ENCODE measurements around the gene CNOT1. TPM values are rescaled to one million over a fixed set of nuclear protein-coding genes. Genes with fewer than 3 reads are reported as not detected.

CNOT1 gene
- total RNA-seq, 1 experiment from 2014 or later, result 219 TPM

- CTCF ChIA-PET, result interaction anchor here (0.6 to 4.5 kb wide), 6 partner anchors 10 to 767 kb away, joined by 3 to 21 read pairs (median 3); no protein-coding TSS in a partner anchor
- Mint-ChIP-seq H3K4me1 (ENCODE audit: insufficient read depth, unreplicated experiment) (peaks cover 6% of the 10 kb centered on the region), H3K27me3 (ENCODE audit: insufficient read depth, unreplicated experiment) (no peaks in the 10 kb centered on the region), H3K36me3 (ENCODE audit: insufficient read depth, unreplicated experiment) (peaks cover 52% of the 10 kb centered on the region), H3K9me3 (ENCODE audit: unreplicated experiment) (no peaks in the 10 kb centered on the region), H3K4me3 (ENCODE audit: unreplicated experiment) (peak within 1 kb of the TSS; percentile 93), H3K27ac (ENCODE audit: low read depth, unreplicated experiment) (peak within 1 kb of the TSS; percentile 92)
- POLR2A ChIA-PET, result interaction anchor here (0.7 to 1.5 kb wide), 8 partner anchors 32 to 386 kb away, joined by 3 to 7 read pairs (median 4); partner anchors contain the start of gene CFAP20
- intact Hi-C loops (cut with micrococcal nuclease), result no loop called here
- DNase-seq (ENCODE audit: unreplicated experiment), result peak; percentile 88
- TF ChIP-seq, protein P1, sequence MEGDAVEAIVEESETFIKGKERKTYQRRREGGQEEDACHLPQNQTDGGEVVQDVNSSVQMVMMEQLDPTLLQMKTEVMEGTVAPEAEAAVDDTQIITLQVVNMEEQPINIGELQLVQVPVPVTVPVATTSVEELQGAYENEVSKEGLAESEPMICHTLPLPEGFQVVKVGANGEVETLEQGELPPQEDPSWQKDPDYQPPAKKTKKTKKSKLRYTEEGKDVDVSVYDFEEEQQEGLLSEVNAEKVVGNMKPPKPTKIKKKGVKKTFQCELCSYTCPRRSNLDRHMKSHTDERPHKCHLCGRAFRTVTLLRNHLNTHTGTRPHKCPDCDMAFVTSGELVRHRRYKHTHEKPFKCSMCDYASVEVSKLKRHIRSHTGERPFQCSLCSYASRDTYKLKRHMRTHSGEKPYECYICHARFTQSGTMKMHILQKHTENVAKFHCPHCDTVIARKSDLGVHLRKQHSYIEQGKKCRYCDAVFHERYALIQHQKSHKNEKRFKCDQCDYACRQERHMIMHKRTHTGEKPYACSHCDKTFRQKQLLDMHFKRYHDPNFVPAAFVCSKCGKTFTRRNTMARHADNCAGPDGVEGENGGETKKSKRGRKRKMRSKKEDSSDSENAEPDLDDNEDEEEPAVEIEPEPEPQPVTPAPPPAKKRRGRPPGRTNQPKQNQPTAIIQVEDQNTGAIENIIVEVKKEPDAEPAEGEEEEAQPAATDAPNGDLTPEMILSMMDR (IDR thresholded peaks at IDR 0.05; ENCODE audit: unreplicated experiment), result peak; percentile 18
- BruUV-seq (replicated peaks), result no TSS peak
These were observed 114.3 kb downstream of the CNOT1 start, which contains the start of gene SETD6 for GRCh38 chr16:58515125-58515870. Gene SETD6 (plus strand): TSS chr16:58515517. CDS start chr16:58515538, 21 bp downstream.

GRCh38 chr16:58513874-58514273 is 115.8 kb downstream of the CNOT1 start:
- no peak overlapping the region for H3K27ac Mint-ChIP-seq (ENCODE audit: low read depth, unreplicated experiment)
- intact Hi-C loops (cut with micrococcal nuclease), result no loop called here
- H3K27me3 Mint-ChIP-seq (ENCODE audit: insufficient read depth, unreplicated experiment), result no peaks in the 10 kb centered on the region
- POLR2A ChIA-PET, result interaction anchor here (1.3 kb wide), 1 partner anchor 114 kb away, joined by 7 read pairs; no protein-coding TSS in a partner anchor
- no peaks in the 10 kb centered on the region for H3K9me3 Mint-ChIP-seq (ENCODE audit: unreplicated experiment)
- BruUV-seq (replicated peaks), result no TSS peak
- TF ChIP-seq, protein P1 (IDR thresholded peaks at IDR 0.05; ENCODE audit: unreplicated experiment), result no peak
- CTCF ChIA-PET, result interaction anchor here (0.6 to 2.0 kb wide), 15 partner anchors 12 to 319 kb away, joined by 3 to 7 read pairs (median 3); no protein-coding TSS in a partner anchor
- H3K36me3 Mint-ChIP-seq (ENCODE audit: insufficient read depth, unreplicated experiment), result peaks cover 41% of the 10 kb centered on the region
- H3K4me1 Mint-ChIP-seq (ENCODE audit: insufficient read depth, unreplicated experiment), result peaks cover 6% of the 10 kb centered on the region
- H3K4me3 Mint-ChIP-seq (ENCODE audit: unreplicated experiment), result peak overlapping the region; percentile 93
- no peak for DNase-seq (ENCODE audit: unreplicated experiment)

- Mint-ChIP-seq H3K27ac (ENCODE audit: low read depth, unreplicated experiment) (peak overlapping the region; percentile 65), H3K36me3 (ENCODE audit: insufficient read depth, unreplicated experiment) (peaks cover 24% of the 10 kb centered on the region), H3K9me3 (ENCODE audit: unreplicated experiment) (no peaks in the 10 kb centered on the region), H3K27me3 (ENCODE audit: insufficient read depth, unreplicated experiment) (no peaks in the 10 kb centered on the region), H3K4me3 (ENCODE audit: unreplicated experiment) (no peak overlapping the region), H3K4me1 (ENCODE audit: insufficient read depth, unreplicated experiment) (peaks cover 6% of the 10 kb centered on the region)
- no TSS peak for BruUV-seq (replicated peaks)
- POLR2A ChIA-PET, result no interaction called here
- TF ChIP-seq, protein P1 (IDR thresholded peaks at IDR 0.05; ENCODE audit: unreplicated experiment), result peak; percentile 89
- DNase-seq (ENCODE audit: unreplicated experiment), result peak; percentile 80
- CTCF ChIA-PET, result interaction anchor here (0.6 to 2.1 kb wide), 20 partner anchors 9 to 559 kb away, joined by 3 to 18 read pairs (median 4); no protein-coding TSS in a partner anchor
- intact Hi-C loops (cut with micrococcal nuclease), result loop anchor here (1.0 kb wide), 2 partner anchors 126 to 149 kb away; no protein-coding TSS in a partner anchor
These were observed 117.5 kb downstream of the CNOT1 start for GRCh38 chr16:58511933-58512815.

Measured in MCF 10A (cell line).